Right forelimb (tissue), 1 donor: ENCODE measurements around the gene TBCE.
"Not testable (repeated sequence)": the region's sequence is repeated elsewhere in the genome, so short reads cannot be mapped to it uniquely, and the experiment has no call there.

Experiments used
- DNase-seq: peaks from one replicate; pipeline ENCODE4 v3.0.0-alpha.2; 2018

The TBCE gene

DNA sequence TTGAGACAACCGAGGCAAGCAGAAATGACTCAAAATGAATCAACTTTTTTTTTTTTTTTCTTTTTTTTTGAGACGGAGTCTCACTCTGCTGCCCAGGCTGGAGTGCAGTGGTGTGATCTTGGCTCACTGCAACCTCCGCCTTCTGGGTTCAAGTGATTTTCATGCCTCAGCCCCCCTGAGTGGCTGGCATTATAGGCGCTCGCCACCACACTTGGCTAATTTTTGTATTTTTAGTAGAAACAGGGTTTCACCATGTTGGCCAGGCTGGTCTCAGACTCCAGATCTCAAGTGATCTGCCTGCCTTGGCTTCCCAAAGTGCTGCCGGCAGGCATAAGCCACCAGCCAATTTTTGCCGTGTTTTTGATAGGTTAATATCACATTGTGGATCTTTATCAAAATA lies 90.6 kb downstream of the TBCE start:
- not testable (repeated sequence) for DNase-seq

DNA sequence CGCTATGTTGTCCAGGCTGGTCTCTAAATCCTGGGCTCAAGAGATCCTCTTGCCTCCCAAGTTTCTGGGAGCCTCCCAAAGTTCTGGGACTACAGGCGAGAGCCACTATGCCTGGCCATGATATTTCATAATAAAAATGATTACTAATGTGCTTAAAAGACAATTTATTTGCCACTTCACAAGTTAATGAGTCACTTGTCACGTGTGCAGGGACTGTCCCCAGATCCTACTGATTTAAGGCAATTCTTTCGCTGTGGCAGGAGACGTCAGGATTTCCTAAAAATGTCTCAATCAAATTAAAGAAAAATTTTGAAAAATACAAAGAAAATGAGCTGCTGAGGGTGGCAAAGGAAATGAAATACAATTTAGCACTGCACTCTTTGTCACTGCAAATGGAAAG lies 93.5 kb downstream of the TBCE start:
- no peak for DNase-seq

DNA sequence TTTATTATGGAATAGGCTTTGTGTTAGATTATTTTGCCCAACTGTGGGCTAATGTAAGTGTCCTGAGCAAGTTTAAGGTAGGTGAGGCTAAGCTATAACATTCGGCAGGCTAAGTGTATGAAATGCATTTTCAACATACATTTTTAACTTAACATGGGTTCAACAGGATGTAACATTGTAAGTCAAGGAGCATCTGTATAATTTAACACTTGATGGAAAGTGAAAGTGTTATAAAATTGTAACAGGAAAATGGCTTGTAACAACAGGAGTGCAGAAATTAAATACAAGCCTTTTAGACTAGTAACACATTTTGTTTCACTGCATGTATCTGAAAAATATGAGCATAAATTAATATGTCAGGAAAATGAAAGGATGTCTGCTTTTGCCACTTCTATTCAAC lies 94.7 kb downstream of the TBCE start:
- DNase-seq: no peak

DNA sequence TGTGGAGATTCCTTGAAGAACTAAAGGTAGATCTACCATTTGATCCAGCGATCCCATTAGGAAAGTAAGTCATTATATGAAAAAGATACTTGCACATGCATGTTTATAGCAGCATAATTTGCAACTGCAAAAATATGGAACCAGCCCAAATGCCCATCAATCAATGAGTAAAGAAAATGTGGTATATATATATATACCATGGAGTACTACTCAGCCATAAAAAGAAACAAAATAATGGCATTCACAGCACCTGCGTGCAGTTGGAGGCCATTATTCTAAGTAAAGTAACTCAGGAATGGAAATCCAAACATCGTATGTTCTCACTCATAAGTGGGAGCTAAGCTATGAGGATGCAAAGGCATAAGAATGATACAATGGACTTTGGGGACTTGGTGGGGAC lies 95.6 kb downstream of the TBCE start:
- DNase-seq: not testable (repeated sequence)

DNA sequence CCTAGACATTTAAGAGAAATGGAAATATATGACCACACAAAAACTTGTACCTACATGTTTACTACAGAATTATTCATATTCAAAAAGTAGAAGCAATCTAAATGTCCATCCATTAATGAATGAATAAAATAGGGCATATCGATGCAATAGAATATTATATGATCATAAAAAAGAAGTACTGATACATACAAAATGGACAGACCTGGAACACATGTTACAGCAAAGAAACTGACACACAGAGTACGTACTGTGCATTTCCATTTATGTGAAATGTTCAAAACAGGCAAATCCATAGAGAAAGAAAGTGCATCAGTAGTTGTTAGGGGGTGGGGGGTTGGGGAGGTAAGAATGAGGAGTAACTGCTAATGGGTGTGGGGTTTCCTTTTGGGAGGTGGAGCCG lies 97.8 kb downstream of the TBCE start:
- no peak for DNase-seq

DNA sequence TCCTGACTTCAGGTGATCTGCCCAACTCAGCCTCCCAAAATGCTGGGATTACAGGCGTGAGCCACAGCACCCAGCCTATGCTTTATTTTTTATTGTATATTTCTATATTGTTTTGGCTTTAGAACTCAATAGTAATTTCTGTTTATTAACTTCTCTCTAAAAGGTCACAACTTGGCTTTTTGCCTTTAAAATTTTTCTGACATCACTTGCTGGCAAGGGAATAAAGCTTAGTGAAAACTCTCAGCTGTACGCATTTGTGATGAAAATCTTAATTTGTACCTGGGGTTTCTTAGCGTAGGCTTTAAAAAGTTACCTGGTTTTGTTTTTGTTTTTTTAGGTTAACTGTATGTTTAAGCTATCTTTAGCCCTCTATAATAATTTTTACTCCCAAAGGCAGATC lies 100.8 kb downstream of the TBCE start:
- no peak for DNase-seq

DNA sequence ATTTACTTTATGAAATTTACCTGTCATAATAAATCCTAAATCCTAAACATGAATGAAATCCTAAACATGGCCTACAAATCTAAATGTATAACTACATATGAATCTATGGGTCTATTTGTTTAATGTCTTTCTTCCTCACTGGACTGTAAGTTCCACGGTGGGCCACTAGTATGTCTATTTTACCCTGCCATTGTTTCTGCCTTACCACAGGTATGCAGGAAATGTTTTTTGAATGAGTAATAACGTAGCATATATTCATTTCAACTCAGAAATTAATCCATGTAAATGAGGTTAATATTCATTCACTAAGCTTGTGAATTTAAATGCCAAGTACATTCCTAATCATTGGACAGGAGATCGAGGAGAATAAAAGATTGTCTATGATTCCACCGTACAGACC lies 101.7 kb downstream of the TBCE start:
- no peak for DNase-seq

DNA sequence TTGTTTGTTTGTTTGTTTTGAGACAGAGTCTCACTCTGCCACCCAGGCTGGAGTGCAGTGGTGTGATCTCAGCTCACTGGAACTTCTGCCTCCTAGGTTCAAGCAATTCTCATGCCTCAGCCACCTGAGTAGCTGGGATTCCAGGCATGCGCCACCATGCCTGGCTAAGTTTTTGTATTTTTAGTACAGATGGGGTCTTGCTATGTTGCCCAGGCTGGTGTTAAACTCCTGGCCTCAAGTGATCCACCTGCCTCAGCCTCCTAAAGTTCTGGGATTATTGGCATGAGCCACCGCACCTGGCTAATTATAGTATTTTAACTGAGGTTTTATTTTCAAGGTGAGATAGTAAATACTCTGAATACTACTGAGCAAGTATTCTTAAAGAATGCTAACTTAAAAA lies 102.7 kb downstream of the TBCE start:
- not testable (repeated sequence) for DNase-seq

DNA sequence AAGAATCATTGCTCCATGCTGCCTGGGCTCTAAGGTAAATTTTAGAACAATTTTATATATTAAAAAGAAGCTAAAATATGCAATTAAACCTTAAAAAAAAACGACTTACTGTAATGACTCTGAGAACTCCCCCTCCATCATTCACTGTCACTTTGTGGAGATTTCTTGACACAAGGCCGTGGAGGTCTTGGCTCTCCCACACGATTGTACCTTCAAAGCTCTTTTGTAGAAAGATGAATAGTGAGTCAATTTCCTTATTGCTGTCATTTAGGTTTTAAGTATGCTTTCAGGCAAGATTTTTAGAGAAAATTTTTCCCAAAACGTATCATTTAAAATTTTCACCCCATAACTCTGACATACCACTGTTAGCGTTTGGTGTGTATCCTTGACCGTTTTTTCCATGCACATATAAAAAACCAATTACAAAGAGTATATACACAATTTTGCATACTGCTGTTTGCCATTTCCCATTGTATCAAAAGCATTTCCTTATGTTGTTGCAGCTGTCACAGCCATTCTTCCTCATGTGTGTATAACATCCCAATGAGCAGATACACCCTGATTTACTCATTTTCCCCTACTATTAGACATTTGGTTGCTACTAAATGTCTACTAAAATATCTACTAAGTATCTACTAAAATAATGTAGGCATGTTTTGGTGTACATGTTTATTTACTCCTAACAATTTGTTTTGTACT lies 103.7 kb downstream of the TBCE start:
- no peak for DNase-seq

DNA sequence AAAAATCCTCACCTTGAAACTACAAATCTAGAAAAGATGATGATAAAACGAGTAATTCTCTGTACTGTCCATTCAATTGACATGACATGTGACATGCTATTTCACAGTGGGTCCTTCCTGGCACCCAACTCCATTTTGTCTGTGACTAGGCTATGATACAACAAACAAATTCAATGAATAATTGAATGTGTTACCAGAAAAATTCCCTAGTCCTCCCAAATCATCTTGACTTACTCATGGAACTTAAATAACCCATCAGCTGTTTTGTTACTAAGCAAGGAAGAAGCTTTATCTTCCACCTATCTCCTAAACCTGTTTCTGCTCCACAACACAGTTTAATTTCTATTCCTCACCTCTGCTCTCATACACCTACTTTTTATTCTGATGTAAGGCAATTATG lies 106.6 kb downstream of the TBCE start:
- DNase-seq: no peak

DNA sequence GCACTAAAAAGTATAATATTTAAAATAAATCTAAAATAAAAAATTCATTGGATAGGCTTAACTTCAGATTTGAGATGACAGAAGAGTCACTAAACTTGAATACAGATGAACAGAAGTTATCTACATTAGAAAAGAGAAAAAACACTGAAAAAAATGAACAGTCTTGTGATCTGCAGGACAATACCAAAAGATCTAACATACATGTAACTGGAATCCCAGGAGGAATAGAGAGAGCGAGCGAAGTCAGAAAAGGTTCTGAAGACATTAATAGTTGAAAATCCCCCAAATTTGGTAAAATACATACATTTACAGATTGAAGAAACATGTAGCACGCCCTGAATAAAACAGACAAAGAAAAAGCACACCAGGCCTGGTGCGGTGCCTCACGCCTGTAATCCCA lies 115.9 kb downstream of the TBCE start:
- DNase-seq: no peak

DNA sequence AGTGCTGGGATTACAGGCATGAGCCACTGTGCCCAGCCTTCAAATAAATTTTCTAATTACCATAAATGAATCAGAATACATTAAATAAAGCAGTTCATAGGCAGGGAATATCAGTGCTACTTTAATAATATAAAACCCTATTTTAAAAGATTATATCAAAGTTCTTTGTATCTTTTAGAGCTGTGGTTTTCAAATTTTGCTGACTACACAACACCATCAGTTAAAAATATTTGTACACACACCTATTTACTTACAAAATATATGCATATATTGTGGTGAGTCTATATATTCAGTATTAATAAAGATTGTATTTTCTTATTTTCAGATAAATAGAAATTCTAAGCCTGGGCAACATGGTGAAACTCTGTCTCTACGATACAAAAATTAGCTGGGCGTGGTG lies 118.3 kb downstream of the TBCE start:
- no peak for DNase-seq

DNA sequence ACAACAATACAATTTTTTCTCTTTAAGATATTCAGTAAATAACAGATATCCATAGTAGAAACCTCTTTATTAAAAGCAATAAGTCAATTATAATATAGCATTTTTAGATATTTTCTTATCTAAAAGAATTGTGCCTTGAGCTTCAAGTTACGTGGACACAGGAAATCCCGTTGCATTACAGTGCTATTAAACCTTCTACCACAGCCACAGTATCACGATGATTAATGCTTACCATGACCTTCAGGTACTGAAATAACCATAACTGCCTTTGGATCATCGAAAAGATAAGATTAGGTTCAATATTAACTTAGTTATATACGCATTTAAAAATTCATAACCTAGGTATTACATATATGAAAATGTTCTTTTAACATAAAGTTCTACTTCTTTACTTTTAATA lies 119.1 kb downstream of the TBCE start:
- no peak for DNase-seq

DNA sequence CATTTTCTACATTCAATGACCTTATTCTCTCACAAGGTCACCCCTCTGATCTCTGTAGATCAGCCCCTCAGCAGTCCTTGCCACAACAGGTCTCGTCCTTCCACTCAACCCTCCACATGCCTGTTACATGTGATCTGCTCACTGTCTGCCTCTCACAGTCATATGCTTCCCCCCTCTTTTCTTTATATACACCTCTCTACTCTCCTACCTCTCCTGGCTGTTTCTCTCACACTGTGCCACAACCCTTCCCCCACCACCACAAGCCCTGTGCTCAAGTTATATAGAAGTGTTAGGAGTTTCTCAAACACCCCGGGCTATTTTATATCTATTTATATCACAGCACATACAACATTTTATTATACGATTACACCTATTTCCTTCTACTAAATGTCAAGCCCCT lies 124.4 kb downstream of the TBCE start:
- no peak for DNase-seq

DNA sequence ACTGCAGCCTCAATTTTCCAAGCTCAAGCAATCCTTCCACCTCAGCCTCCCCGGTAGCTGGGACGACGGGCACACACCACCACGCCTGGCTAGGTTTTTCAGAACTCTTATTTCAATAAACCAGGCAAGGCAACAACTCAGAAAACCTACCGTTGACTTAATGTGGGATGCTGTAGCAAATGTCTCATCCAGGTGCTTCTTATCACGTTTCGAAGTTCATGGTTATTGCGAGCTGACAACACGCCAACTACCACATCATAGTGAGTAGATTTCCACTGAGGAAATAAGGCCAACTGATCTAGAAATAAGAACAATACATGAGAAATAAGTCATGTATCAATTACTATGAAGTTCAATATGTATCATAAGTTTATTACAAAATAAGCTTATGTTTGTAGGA lies 127.3 kb downstream of the TBCE start:
- DNase-seq: no peak

DNA sequence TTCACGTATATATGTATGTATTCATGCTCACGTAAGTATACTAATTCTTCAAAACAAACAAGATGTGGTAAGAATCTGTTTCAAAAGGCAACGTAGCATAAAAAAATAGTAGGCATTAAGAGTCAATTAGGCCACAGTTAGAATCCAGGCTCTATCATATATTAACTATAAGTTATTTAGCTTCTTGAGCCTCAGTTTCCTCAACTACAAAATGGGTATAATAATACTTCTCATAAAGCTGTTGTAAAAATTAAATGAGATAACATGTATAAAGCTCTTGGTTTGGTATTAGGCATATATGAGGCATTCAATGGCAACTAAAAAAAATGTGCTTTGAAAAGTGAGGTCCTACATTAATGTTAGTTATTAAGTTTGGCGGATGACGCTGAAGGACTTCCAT lies 127.8 kb downstream of the TBCE start:
- no peak for DNase-seq

DNA sequence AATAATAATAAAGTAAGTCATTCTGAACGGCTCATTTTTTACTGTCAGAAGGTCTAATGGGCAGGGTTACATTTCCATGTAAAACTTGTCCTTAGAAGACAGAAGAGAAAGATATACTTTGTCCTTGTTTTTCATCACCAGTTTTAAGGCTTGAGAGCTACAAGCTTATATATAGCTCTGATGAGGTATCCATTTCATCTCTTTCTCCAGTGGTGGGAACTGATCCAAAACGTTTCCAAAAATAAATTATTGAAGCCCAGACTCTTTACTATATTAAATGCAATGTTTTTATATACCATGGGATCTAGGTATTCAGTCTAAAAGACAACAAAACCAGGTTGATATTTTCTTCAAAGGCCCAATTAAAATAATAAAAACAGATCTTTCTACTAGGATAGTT lies 128.3 kb downstream of the TBCE start:
- no peak for DNase-seq

DNA sequence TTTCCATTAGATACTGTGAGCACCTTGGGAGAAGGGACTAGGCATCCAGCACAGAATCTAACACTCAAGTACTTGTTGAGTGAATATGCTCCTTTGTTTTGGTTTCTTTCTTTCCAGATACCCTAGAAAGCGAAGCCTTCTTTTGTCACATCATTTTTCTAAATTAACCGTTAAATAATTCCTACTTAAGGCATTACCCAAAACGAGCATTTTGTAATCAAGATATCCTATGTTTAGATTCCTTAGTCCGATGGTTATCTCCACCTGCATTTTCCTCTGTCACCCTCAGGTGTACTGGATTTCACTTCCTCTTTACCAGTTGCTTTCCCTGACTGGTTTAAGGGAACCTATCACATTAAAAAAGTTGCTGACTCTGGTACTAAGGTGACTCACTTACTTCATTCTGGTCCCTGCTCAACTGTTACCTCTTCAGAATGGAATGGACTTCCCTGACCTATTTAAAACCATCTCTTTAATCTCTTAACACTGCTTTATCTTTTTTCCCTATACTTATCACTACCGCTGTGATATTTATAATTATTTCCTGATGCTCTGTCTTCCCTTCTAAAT lies 133.8 kb downstream of the TBCE start:
- DNase-seq: no peak
